Measurements from ENCODE around the gene ZCCHC14.

ZCCHC14 gene

GRCh38 chr16:87432330-87432915 is 60.4 kb downstream of the ZCCHC14 start:
- no peak for DNase-seq (ENCODE audit: low spot score)

- peak; percentile 77 for DNase-seq (ENCODE audit: low spot score)
Measured at GRCh38 chr16:87431926-87432325, 60.9 kb downstream of the ZCCHC14 start.

DNA sequence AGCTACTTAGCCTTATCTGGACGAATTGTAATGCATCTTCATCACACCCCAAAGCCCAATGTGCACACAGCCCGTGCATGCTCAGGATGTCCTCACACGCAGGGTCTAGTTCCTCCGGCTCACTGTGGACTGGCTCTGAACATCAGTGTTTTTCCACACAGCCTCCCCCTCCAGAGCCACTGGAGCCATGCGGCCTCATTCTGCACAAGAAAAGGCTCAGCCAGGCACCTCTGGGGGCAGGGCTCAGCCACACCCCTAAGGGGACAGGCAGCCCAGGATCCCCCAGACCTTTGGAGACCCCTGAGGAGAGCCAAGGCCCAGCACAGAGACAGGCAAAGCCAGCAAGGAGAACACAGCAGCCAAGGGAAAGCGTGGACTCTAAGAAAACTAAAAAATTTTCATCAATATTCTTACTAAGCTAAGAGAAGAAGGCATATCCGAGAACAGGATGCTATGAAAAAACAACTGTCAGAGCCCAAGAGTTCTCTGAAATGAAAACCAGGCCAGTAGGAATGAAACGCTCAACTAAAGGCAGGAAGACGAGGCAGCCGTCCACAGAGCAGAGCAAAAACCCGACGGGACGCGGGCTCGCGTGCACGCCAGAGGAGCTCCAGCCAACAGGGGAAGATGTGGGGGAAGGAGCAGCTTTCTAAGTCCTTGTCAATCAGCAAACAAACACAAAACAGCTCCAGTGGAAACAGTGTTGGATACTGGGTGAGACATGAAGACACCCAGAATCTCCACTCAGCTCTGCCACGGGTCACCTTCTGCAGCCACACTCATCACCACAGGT is 66.2 kb downstream of the ZCCHC14 start:
- DNase-seq (ENCODE audit: low spot score) = no peak

DNA sequence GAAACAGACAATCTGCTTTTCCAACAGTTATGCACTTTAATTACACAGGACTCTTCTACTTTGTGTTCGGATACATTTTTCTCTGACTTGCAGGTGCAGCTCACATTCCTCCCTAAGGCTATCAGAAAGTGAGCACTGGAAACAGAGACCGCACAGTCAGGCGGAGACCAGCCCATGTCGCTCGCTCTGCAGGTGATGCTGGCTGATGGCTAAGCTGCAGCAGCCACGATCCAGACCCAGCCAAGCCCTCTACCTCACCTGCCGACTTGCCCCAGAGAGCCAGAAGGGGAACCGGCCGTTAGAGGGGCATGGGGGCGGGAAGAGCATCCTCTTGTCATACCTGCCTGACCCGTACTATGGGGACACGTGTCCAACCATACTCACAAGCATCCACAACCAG is 66.9 kb downstream of the ZCCHC14 start:
- DNase-seq (ENCODE audit: low spot score) = no peak

GRCh38 chr16:87424266-87424665 is 68.6 kb downstream of the ZCCHC14 start:
- DNase-seq (ENCODE audit: low spot score) = no peak

DNA sequence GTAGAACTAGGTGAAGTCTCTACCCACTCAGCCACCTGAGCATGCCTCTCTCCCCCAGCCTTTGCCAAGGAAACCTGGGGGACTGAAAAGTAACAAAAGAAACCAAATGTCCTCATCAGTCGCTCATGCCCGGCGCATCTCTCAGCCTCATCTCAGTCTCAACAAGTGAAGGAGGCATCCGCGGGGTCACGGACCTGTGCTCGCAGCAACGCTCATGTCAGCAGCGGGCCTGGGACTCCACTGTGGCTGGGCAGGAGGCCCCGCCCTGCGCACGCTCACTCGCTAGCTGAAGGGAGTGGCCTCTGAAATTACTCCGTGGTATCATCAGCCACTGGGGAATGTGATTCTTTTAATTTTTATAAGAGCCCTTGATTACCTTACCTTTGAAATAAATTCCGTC is 69.4 kb downstream of the ZCCHC14 start:
- no peak for DNase-seq (ENCODE audit: low spot score)

GRCh38 chr16:87422106-87422505 is 70.7 kb downstream of the ZCCHC14 start:
- DNase-seq (ENCODE audit: low spot score) = no peak

DNA sequence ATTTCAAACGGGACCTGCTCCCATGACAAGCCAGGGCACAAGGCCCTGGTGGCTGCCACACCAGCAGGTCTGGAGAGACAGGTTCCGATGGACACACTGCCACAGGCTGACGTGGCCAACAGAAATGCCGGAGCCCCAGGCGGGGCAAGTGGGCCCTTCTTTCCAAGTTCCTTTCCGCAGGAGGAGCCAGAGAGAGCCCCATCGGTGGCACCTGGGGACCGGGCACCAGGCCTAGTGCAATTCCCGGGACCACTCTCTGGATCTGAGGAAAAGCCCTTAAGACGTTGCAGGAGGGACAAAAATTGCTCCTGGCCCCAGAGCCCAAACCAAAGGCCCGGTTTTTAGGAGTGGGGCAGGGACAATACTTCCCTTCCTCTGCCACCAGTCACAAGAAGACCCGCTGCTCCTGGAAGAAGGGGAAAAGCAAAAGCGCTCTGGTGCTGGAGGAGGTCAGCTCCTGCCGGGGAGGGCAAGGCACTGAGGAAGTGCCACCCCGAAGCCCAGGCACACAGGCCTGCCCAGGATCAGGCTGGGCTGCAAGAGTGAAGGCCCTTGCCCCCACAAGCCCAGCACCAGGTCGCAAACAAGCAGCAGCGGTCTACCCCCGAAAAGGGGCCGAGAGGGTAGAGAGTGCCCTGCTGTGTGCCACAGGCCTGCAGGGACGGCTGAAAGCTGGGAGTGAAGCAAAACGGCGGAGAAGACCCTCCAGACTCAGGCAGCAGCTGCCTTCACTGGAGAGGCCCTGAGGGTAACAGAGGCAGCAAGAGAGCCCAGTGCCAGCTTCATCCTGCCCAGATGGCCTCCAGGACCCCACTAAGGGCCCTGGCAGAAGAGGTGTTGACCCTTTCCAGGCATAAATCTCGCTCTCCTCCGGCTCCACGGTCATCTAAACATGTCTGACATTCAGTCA is 71.6 kb downstream of the ZCCHC14 start:
- no peak for DNase-seq (ENCODE audit: low spot score)

DNA sequence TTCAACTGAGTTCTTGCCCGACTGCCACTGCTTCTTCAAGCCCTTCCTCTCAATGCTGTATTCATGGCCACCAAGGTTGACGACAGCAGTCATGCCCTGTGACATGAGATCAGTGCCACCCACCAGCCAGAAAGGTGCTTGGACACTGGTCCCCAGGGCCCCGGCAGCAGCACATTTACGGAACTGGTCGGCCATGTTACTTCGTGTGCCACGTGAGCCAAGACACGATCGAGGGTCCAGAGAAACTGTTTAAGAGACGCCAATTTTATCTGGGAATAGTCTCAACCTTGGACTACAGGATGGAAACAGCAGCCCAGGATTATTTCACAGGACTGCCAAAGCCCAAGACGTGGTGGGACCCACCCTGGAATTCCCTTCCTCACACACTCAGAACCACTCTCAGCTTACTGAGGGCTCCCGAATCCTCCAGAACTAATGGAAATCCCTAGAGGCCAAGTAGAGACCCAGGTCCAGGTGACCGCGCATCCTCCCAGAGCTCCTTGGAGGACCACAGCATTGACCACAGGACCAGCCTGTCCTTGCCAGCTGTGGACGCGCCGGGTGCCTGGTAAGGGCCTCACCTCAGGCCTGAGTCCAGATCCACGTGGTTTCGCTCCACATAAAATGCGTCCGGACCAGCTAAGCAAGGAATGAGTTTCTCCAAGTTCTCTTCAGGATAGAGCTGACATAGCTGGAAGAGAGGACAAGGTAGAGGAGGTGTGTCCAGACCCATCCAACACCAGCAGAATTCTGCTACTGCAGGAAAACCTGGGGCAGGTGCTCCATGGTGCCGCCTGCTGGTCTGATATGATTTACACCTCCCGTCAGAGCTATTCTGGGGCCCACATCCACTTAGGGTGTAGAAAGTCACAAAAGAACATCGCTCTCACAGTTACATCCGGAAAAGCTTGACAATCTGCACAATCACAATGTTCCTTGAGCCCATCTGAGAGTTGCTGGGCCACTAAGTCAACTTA is 72.5 kb downstream of the ZCCHC14 start:
- DNase-seq (ENCODE audit: low spot score) = no peak

- DNase-seq (ENCODE audit: low spot score) = no peak
Measured at GRCh38 chr16:87418644-87419043, 74.2 kb downstream of the ZCCHC14 start.

DNA sequence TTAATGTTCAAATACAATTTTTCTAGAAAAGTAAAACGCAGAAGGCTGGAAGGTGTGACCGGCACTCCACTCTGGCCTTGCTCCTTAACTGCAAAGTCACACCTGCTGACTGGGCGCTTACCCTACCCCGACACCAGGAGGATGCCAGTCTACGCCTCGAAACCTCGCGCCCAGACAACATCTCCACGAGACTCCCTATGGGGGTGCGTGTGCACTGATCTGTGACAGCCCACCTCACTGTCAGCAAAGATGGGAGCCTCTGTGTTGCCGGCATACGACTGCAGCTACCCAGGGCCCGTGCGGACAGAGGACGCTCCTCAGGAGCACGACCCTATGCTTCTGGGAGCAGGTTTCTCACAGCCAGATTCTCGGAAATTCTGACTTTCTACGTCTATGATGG is 74.6 kb downstream of the ZCCHC14 start:
- no peak for DNase-seq (ENCODE audit: low spot score)

DNA sequence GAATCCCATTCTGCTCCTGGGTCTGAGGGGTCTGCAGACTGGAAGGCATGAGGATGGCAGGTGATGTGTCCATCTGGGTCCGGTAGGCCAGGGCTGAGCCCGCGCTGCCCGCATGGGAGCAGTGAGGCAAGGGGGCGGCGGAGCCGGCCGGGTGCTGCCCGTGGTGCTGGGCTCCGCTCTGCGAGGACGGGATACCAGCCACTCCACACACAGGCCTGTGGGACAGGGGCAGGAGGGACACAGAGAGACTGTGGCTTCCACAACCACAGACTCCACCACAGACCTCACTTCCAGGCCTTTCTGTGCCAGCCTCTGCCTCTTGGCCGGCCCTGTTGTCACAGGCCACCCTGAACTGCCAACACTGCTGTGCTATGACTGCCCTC is 75.3 kb downstream of the ZCCHC14 start:
- DNase-seq (ENCODE audit: low spot score) = no peak

DNA sequence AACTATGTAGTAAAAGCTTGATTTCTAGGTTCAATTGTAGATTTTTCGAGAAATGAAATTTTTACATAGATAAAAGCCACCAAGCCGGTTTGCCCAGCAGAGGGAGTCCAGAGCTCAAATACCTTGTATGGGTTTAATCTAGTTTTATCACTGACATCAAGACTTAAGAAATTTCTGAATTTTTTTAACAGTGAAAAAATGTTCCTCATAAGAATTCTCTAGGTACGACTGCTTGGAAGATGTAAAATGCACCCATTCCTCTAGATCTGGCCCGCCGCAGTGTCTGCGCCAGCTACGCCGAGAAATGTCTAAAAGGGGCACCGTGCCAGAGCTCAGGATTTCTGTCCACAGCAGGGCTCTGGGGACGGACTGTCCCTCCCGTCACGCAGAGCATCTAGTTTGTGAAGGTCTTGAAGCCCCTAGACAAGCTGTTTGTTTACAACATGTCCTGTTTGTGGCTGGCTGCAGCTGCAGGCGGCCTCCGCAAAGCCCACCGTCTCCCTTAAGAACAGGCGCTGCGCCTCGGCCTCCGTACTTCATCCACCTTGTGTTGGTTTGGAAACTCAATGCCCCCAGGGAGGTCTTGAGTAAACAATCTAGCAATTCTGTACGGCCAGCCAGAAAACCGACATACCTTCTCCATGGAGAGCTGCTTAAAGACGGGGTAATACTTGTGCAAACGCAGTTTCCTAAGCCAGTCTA is 75.8 kb downstream of the ZCCHC14 start:
- peak; percentile 76 for DNase-seq (ENCODE audit: low spot score)

DNA sequence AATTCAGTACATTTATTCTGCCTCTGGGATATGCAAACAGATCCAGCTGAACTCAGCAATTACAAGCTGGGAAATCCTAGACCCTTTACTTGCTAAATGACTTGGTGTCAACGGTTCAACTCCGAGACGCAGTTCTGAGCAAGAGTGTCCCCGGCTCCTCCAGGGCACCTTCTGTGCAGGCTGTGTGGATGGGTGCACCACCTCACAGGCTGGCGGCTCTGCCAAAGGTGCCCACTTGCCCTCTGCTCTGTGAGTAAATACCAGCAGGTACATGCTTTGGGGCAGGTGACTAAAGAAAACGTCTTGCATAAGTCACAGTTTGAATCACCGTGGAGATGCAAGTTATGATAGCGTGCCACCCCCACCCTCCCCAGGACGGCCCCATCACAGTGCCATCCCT is 77.4 kb downstream of the ZCCHC14 start:
- DNase-seq (ENCODE audit: low spot score) = no peak

GRCh38 chr16:87414251-87414680 is 78.6 kb downstream of the ZCCHC14 start:
- no peak for DNase-seq (ENCODE audit: low spot score)

DNA sequence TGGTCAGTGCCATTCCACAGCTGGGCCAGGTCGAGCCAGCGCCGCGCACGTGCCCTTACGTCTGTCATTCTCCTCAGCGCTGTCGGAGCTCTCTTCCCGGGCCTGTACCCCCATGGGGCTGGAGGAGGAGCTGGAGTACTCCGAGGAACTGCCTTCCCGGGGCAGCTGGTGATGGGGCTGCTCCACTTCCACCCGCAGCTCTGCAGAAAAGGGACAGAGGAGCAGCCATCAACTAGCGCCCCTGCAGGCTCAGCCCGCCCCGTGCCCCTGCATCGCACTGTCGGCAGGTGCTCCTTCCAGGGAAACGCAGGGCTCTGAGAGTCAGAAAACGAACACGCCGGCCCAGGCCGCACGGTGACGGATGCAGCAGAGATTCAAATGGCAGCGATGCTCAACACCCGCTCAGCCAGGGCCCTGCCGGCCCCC is 79.8 kb downstream of the ZCCHC14 start:
- DNase-seq (ENCODE audit: low spot score) = no peak

DNA sequence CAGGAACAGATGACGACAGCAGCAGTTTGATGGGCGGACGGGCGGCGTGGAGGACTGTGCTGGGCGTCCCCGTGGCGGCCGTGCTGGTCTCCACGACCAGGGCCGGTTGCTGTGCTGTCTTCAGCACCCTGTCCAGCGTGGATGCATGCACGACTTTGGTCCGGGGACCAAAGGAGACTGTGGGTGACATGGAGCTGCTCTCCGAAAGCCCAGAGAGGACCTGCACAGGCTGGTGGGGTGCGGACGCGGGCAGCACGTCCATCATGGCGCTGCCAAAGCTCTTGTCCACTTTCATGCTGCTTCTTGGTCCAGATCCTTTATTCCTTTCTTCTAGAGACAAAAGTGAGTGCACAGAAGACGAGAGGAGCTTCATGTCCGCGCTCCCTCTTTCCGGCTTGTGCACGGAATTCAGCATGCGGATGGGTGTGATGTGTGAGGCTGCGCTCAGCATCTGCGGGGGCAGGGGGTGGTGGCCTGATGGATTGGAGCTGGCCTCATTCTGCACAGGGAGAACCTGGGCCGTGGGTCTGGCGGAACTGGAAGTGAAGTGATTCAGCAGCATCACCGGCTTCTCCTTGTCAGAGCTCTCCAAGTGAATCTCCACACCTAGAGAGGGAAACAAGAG is 80.3 kb downstream of the ZCCHC14 start:
- no peak for DNase-seq (ENCODE audit: low spot score)

DNA sequence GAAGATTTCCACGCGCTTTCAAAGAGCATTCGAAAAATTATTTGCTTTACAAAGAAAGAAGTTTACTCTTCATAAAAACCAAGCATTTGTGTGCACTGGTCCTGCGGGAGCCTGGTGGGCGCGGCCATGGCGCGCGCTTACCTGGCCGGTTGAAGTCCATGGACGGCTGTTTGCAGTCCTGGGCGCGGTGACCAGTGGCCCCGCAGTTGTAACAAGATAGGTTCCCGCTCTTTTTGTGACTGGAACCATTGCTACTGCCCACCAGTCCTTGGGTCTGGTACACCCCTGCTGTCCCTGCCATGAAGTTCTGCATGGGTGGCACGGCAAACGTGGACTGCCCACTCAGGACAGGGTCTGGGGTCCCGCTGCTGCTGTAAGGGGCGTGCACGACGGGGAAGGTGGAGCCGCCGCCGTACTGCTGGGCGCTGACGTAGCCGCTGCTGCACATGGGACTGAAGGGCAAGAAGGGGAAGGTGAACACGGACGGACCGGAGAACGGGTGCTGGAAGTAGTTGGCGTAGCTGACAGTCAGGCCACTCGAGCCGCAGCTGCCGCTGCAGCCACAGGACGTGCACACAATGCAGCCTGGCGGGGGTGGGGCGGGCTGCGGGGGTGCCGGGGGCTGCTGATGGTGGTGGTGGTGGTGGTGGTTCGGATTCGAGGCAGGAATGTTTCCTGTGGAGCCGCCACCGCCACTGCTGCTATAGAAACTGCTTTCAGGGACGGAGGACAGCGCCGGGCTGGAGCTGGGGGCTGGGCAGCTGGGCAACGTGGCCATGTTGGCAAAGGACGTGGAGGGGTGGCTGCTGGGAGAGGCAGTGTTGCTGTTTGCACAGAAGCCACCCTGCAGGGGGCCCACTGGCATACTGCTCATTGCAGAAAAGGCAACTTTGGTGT is 81.2 kb downstream of the ZCCHC14 start:
- no peak for DNase-seq (ENCODE audit: low spot score)

- DNase-seq (ENCODE audit: low spot score) = no peak
Measured at GRCh38 chr16:87410968-87411367, 81.9 kb downstream of the ZCCHC14 start.
